ENCODE data around the gene GABRG3. TPM values are rescaled to one million over a fixed set of nuclear protein-coding genes. Genes with fewer than 3 reads are reported as not detected.

Gene GABRG3
- total RNA-seq, 3 donors from 2014 or later = not detected

GRCh38 chr15:27458345-27459084 lies 487.5 kb downstream of the GABRG3 start:
- DNase-seq (no peak), ATAC-seq (no peak)
- Mint-ChIP-seq H3K4me3 (no peak overlapping the region), H3K27me3 (ENCODE audit: low read depth) (no peaks in the 10 kb centered on the region), H3K9me3 (no peaks in the 10 kb centered on the region), H3K4me1 (ENCODE audit: low read depth) (no peaks in the 10 kb centered on the region), H3K36me3 (ENCODE audit: insufficient read depth) (no peaks in the 10 kb centered on the region)

- H3K27me3 Mint-ChIP-seq (ENCODE audit: low read depth) = no peaks in the 10 kb centered on the region
- no peak overlapping the region for H3K4me3 Mint-ChIP-seq
- no peaks in the 10 kb centered on the region for H3K36me3 Mint-ChIP-seq (ENCODE audit: insufficient read depth)
- DNase-seq (no peak), ATAC-seq (no peak)
- no peaks in the 10 kb centered on the region for H3K9me3 Mint-ChIP-seq
- no peaks in the 10 kb centered on the region for H3K4me1 Mint-ChIP-seq (ENCODE audit: low read depth)
Observed at GRCh38 chr15:27459836-27460235, 488.9 kb downstream of the GABRG3 start.

- no peaks in the 10 kb centered on the region for H3K36me3 Mint-ChIP-seq (ENCODE audit: insufficient read depth)
- H3K4me3 Mint-ChIP-seq = no peak overlapping the region
- H3K27me3 Mint-ChIP-seq (ENCODE audit: low read depth) = no peaks in the 10 kb centered on the region
- H3K4me1 Mint-ChIP-seq (ENCODE audit: low read depth) = no peaks in the 10 kb centered on the region
- ATAC-seq (no peak), DNase-seq (no peak)
- H3K9me3 Mint-ChIP-seq = no peaks in the 10 kb centered on the region
Observed at GRCh38 chr15:27461181-27461580, 490.2 kb downstream of the GABRG3 start.

- Mint-ChIP-seq H3K4me3 (no peak overlapping the region), H3K27me3 (ENCODE audit: low read depth) (no peaks in the 10 kb centered on the region), H3K36me3 (ENCODE audit: insufficient read depth) (no peaks in the 10 kb centered on the region), H3K4me1 (ENCODE audit: low read depth) (no peaks in the 10 kb centered on the region), H3K9me3 (no peaks in the 10 kb centered on the region)
- ATAC-seq (no peak), DNase-seq (no peak)
Observed at GRCh38 chr15:27463525-27464088, 492.6 kb downstream of the GABRG3 start.

GRCh38 chr15:27464941-27465612 lies 494.1 kb downstream of the GABRG3 start:
- Mint-ChIP-seq H3K27me3 (ENCODE audit: low read depth) (no peaks in the 10 kb centered on the region), H3K9me3 (no peaks in the 10 kb centered on the region), H3K4me3 (no peak overlapping the region), H3K4me1 (ENCODE audit: low read depth) (no peaks in the 10 kb centered on the region), H3K36me3 (ENCODE audit: insufficient read depth) (no peaks in the 10 kb centered on the region)
- no peak for DNase-seq
- ATAC-seq = no peak

GRCh38 chr15:27466758-27467157 lies 495.8 kb downstream of the GABRG3 start:
- no peak for ATAC-seq

GRCh38 chr15:27468151-27468591 lies 497.2 kb downstream of the GABRG3 start:
- ATAC-seq (no peak), DNase-seq (no peak)
- Mint-ChIP-seq H3K9me3 (no peaks in the 10 kb centered on the region), H3K27me3 (ENCODE audit: low read depth) (no peaks in the 10 kb centered on the region), H3K4me1 (ENCODE audit: low read depth) (no peaks in the 10 kb centered on the region), H3K4me3 (no peak overlapping the region), H3K36me3 (ENCODE audit: insufficient read depth) (no peaks in the 10 kb centered on the region)

More at GRCh38 chr15:27466758-27467157, 495.8 kb downstream of the GABRG3 start:
- H3K27me3 Mint-ChIP-seq (ENCODE audit: low read depth) = no peaks in the 10 kb centered on the region
- no peaks in the 10 kb centered on the region for H3K9me3 Mint-ChIP-seq
- H3K36me3 Mint-ChIP-seq (ENCODE audit: insufficient read depth) = no peaks in the 10 kb centered on the region
- no peaks in the 10 kb centered on the region for H3K4me1 Mint-ChIP-seq (ENCODE audit: low read depth)
- DNase-seq = no peak
- no peak overlapping the region for H3K4me3 Mint-ChIP-seq

- H3K4me1 Mint-ChIP-seq (ENCODE audit: low read depth) = no peaks in the 10 kb centered on the region
- ATAC-seq (no peak), DNase-seq (no peak)
- peaks cover 4% of the 10 kb centered on the region for H3K9me3 Mint-ChIP-seq
- no peak overlapping the region for H3K4me3 Mint-ChIP-seq
- H3K27me3 Mint-ChIP-seq (ENCODE audit: low read depth) = no peaks in the 10 kb centered on the region
- H3K36me3 Mint-ChIP-seq (ENCODE audit: insufficient read depth) = no peaks in the 10 kb centered on the region
Observed at GRCh38 chr15:27473845-27474244, 502.9 kb downstream of the GABRG3 start.

GRCh38 chr15:27475395-27475794 lies 504.4 kb downstream of the GABRG3 start:
- DNase-seq (no peak), ATAC-seq (no peak)
- H3K36me3 Mint-ChIP-seq (ENCODE audit: insufficient read depth) = no peaks in the 10 kb centered on the region
- H3K4me1 Mint-ChIP-seq (ENCODE audit: low read depth) = no peaks in the 10 kb centered on the region
- no peak overlapping the region for H3K4me3 Mint-ChIP-seq
- peaks cover 4% of the 10 kb centered on the region for H3K9me3 Mint-ChIP-seq
- no peaks in the 10 kb centered on the region for H3K27me3 Mint-ChIP-seq (ENCODE audit: low read depth)

GRCh38 chr15:27479296-27480140 lies 508.5 kb downstream of the GABRG3 start:
- Mint-ChIP-seq H3K9me3 (peaks cover 4% of the 10 kb centered on the region), H3K27me3 (ENCODE audit: low read depth) (no peaks in the 10 kb centered on the region), H3K4me3 (no peak overlapping the region), H3K36me3 (ENCODE audit: insufficient read depth) (no peaks in the 10 kb centered on the region), H3K4me1 (ENCODE audit: low read depth) (no peaks in the 10 kb centered on the region)
- DNase-seq = no peak
- ATAC-seq = no peak

- no peak for DNase-seq
- H3K36me3 Mint-ChIP-seq (ENCODE audit: insufficient read depth) = no peaks in the 10 kb centered on the region
- H3K4me1 Mint-ChIP-seq (ENCODE audit: low read depth) = no peaks in the 10 kb centered on the region
- H3K9me3 Mint-ChIP-seq = peaks cover 7% of the 10 kb centered on the region
- H3K4me3 Mint-ChIP-seq = no peak overlapping the region
- no peak for ATAC-seq
- H3K27me3 Mint-ChIP-seq (ENCODE audit: low read depth) = no peaks in the 10 kb centered on the region
Observed at GRCh38 chr15:27480141-27480530, 509.2 kb downstream of the GABRG3 start.

GRCh38 chr15:27480642-27481041 lies 509.7 kb downstream of the GABRG3 start:
- no peak for ATAC-seq
- H3K4me3 Mint-ChIP-seq = no peak overlapping the region
- no peaks in the 10 kb centered on the region for H3K4me1 Mint-ChIP-seq (ENCODE audit: low read depth)
- no peaks in the 10 kb centered on the region for H3K27me3 Mint-ChIP-seq (ENCODE audit: low read depth)
- H3K9me3 Mint-ChIP-seq = peaks cover 8% of the 10 kb centered on the region
- DNase-seq = no peak
- no peaks in the 10 kb centered on the region for H3K36me3 Mint-ChIP-seq (ENCODE audit: insufficient read depth)

- Mint-ChIP-seq H3K9me3 (peaks cover 8% of the 10 kb centered on the region), H3K4me3 (no peak overlapping the region), H3K27me3 (ENCODE audit: low read depth) (no peaks in the 10 kb centered on the region), H3K36me3 (ENCODE audit: insufficient read depth) (no peaks in the 10 kb centered on the region), H3K4me1 (ENCODE audit: low read depth) (no peaks in the 10 kb centered on the region)
- ATAC-seq (no peak), DNase-seq (no peak)
Observed at GRCh38 chr15:27481768-27482167, 510.8 kb downstream of the GABRG3 start.

GRCh38 chr15:27482287-27482686 lies 511.3 kb downstream of the GABRG3 start:
- Mint-ChIP-seq H3K4me1 (ENCODE audit: low read depth) (no peaks in the 10 kb centered on the region), H3K27me3 (ENCODE audit: low read depth) (no peaks in the 10 kb centered on the region), H3K4me3 (no peak overlapping the region), H3K36me3 (ENCODE audit: insufficient read depth) (no peaks in the 10 kb centered on the region), H3K9me3 (peaks cover 4% of the 10 kb centered on the region)
- ATAC-seq (no peak), DNase-seq (no peak)

Data from activated T-cell treated with anti-CD3 and anti-CD28 coated beads, Interleukin-2, amount 50 U/mL, for 4 hours (primary cell).